NB4 (cell line): ENCODE measurements around the gene CAMSAP3.

ENCODE experiments used
- DNase-seq: peaks from one replicate; pipeline ENCODE4 v3.0.0; 2010; ENCODE audit warnings: low read depth
- H3K4me3 ChIP-seq: one replicate; pipeline ENCODE4 v1.5.1; 2011; ENCODE audit warnings: mild to moderate bottlenecking, low read depth, low read length, moderate library complexity
- MYC ChIP-seq: IDR thresholded peaks from 2 replicates; pipeline ENCODE4 v1.6.1; 2011; ENCODE audit warnings: low read depth, low read length
- POLR2A ChIP-seq: IDR thresholded peaks from 2 replicates; pipeline ENCODE4 v1.6.1; 2011; ENCODE audit warnings: mild to moderate bottlenecking; ENCODE audit not compliant: insufficient read length; ENCODE audit errors: extremely low read depth
- TF ChIP-seq, protein P1 (sequence below): IDR thresholded peaks from one replicate; pipeline ENCODE4 v1.5.1; 2012; ENCODE audit warnings: low read depth, low read length
- TF ChIP-seq, protein P2 (sequence below): IDR thresholded peaks from 2 replicates; pipeline ENCODE4 v1.6.1; 2011; ENCODE audit warnings: low read depth, low read length

Gene CAMSAP3

GRCh38 chr19:7633698-7634097 lies 38.0 kb downstream of the CAMSAP3 start, which contains the start of gene PCP2:
Gene PCP2, minus strand, starts transcription at chr19:7633719. Its CDS starts 262 bp downstream, at chr19:7633457.
- no peak for DNase-seq
- H3K4me3 ChIP-seq: no peak within 1 kb of the TSS
- TF ChIP-seq, protein P1, sequence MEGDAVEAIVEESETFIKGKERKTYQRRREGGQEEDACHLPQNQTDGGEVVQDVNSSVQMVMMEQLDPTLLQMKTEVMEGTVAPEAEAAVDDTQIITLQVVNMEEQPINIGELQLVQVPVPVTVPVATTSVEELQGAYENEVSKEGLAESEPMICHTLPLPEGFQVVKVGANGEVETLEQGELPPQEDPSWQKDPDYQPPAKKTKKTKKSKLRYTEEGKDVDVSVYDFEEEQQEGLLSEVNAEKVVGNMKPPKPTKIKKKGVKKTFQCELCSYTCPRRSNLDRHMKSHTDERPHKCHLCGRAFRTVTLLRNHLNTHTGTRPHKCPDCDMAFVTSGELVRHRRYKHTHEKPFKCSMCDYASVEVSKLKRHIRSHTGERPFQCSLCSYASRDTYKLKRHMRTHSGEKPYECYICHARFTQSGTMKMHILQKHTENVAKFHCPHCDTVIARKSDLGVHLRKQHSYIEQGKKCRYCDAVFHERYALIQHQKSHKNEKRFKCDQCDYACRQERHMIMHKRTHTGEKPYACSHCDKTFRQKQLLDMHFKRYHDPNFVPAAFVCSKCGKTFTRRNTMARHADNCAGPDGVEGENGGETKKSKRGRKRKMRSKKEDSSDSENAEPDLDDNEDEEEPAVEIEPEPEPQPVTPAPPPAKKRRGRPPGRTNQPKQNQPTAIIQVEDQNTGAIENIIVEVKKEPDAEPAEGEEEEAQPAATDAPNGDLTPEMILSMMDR: no peak
- TF ChIP-seq, protein P2, sequence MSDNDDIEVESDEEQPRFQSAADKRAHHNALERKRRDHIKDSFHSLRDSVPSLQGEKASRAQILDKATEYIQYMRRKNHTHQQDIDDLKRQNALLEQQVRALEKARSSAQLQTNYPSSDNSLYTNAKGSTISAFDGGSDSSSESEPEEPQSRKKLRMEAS: no peak
- TF ChIP-seq MYC: no peak
- TF ChIP-seq POLR2A: no peak

- DNase-seq: no peak
- TF ChIP-seq, protein P2: no peak
- TF ChIP-seq POLR2A: no peak
- TF ChIP-seq MYC: no peak
- TF ChIP-seq, protein P1: no peak
- H3K4me3 ChIP-seq: peak overlapping the region; percentile 83
Measured at GRCh38 chr19:7635670-7636069, 40.0 kb downstream of the CAMSAP3 start.

DNA sequence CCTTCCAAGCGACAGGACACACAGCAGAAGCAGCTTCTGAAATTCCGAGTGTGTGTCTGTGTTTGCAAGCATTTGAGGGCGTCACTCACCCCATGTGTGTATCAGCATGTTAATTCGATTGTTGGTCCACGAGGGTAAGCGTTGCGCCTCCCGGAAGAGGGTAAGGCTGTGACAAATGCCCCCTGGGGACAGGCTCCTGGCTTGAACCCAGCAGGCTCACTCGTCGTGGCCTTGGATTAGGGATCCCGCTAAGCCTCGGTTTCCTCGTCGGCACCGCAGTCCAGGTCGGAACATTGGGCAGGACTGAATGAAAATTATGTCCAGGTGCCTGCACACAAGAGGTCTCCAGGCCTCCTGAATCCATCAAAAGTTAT lies 40.6 kb downstream of the CAMSAP3 start:
- peak overlapping the region; percentile 83 for H3K4me3 ChIP-seq
- TF ChIP-seq POLR2A: no peak
- TF ChIP-seq MYC: peak; percentile 83
- TF ChIP-seq, protein P2: peak; percentile 81
- peak; percentile 81 for DNase-seq

DNA sequence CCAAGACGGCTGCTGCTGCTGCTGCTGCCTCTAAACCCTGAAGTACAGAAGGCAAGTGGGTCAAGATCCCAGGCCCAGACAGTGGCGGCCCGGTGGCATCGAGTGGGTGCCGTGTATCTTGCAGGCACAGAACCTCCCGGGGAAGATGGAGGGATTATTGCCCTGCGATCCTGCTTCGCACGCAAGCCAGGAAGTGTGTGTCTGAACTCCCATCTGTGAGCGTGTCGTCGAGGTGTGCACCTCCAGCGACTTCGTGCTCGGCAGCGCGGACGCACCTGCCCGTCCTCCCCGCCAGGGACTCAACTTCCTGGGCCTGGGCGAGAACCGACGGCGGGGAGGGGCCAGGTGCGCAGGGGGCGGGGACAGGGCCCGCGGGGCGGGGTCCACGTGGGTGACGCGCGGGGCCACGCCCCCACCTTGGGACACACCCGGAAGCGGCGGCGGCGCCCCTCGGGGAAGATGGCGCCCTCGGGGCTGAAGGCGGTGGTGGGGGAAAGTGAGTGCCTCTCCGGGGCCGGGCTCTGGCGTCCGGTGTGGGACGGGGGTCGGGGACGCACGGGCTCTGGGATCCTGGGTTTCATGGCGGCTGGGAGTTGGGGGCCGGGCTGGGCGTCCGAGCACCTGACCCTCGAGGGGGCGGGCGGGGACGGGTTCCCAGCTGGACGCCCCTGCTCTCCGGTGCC lies 41.2 kb downstream of the CAMSAP3 start, which contains the start of gene STXBP2:
Gene STXBP2 (plus strand): TSS at position 420 of the 683 bp plus-strand sequence. CDS start 40 bp downstream, at position 460.
- TF ChIP-seq, protein P1: no peak
- TF ChIP-seq POLR2A (peak; percentile 79), MYC (peak; percentile 48; the same call in 1 of the 2 replicates)
- TF ChIP-seq, protein P2: peak; percentile 91
- H3K4me3 ChIP-seq: peak within 1 kb of the TSS; percentile 83
- peak; percentile 84 for DNase-seq

DNA sequence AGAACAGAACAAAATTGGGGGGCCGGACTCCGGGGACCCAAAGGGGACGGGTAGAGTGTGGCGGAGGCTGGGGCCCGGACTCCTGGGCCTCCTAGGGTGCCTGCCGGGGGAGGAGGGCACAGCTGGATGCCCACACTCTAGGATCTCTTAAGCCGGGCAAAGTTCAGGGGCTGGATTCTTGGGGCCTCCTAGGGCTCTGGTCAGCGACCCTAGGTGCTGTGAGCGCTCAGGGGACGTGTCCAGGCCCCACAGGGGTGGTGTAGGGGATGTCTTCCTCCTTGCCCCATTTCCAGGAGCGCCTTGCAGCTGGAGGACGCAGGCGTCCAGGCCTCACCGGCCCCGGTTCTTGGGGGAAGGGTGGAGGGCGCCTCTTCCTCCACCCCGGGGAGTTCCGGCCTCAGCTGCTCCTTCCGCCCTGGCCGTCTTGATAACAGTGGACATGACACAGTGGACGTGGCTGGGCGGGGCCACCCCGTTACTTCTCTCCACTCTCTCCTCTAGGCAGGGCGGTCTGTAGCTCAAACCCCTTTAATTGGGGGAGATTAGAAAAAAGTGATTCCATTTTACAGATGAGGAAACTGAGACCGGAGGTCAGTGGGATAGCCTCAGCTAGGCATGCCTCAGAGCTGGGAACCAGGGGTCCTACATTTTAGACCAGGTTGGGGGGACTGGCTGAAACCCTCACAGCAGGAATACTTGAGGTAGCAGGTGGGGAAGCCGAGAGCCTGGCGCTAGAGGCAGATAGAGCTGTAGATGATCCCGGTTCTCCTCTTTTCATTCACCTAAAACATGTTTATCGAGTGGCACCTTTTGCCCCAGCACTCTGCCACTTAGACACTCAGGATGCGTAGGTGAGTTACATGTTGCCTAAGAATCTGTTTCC lies 42.0 kb downstream of the CAMSAP3 start:
- DNase-seq: peak; percentile 80
- peak overlapping the region; percentile 83 for H3K4me3 ChIP-seq
- TF ChIP-seq, protein P1: no peak
- peak; percentile 60; the same call in 1 of the 2 replicates for TF ChIP-seq MYC

DNA sequence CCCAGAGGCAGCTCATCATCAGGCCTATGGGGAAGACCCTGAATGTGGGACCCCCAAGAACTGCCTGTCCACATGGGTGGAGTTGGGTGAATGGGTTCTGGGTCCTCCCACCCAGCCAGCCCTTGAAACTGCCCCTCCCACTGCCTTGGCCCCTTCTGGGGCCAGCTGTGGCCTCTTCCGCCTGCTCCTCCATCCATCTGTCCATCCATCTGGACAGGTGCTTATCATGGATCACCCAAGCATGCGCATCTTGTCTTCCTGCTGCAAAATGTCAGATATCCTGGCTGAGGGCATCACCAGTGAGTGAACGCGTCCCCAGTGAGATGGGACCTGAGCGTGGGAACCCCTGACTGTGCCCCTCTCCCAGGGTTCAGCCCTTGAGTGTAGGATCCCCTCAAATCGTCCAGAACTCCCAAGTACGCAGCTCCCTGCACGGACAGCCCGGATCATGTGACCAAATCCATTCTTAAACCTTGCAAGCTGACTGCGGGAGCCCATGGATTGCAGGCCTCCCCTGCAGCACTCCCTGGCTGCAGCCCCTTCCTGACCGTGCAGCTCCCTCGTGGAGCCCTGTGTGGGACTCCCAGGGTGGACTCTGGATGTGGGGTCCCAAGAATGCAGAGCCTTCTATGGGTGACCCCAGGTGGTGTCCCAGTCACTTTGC lies 43.3 kb downstream of the CAMSAP3 start:
- no peak overlapping the region for H3K4me3 ChIP-seq
- DNase-seq: no peak
- TF ChIP-seq, protein P2: no peak
- TF ChIP-seq POLR2A (no peak), MYC (no peak)
- TF ChIP-seq, protein P1: no peak
